HepG2 (cell line): ENCODE results near the gene CASP4. TPM values are rescaled to one million over a fixed set of nuclear protein-coding genes. Genes with fewer than 3 reads are reported as not detected.
A peak's percentile ranks its signal among the peaks of the same experiment; 100 is the strongest.

Source experiments
- AGO1 ChIP-seq: fragments of 200-400 bp; formaldehyde crosslinking; IDR thresholded peaks from 2 replicates; pipeline ENCODE4 v1.6.1; 2017; ENCODE audit warnings: mild to moderate bottlenecking, low read depth, low read length, moderate library complexity; ENCODE audit not compliant: poor library complexity, severe bottlenecking
- ARID5B ChIP-seq: IDR thresholded peaks from 2 replicates; pipeline ENCODE4 v1.4.0; 2020; ENCODE audit warnings: mild to moderate bottlenecking, missing genetic modification reagents
- DR1 ChIP-seq: sonication (generic); formaldehyde crosslinking; IDR thresholded peaks from 2 replicates; pipeline ENCODE4 v1.8.0; 2021; ENCODE audit warnings: mild to moderate bottlenecking, missing genetic modification reagents, inconsistent platforms
- GABPA ChIP-seq, 2 experiments: IDR thresholded peaks; 2 replicates each; pipeline ENCODE4 v1.6.1; 2011 to 2016; ENCODE audit warnings: low read depth in 2 of 2, low read length in 1 of 2, missing biosample characterization in 1 of 2, missing genetic modification characterization in 1 of 2
- KLF11 ChIP-seq: IDR thresholded peaks from 2 replicates; pipeline ENCODE4 v1.6.1; 2016; ENCODE audit warnings: missing compliant biosample characterization
- POLR2G ChIP-seq: fragments of 200-400 bp; formaldehyde crosslinking; IDR thresholded peaks from 2 replicates; pipeline ENCODE4 v1.6.1; 2018; ENCODE audit warnings: mild to moderate bottlenecking, low read depth, low read length, moderate library complexity
- PRDM10 ChIP-seq: sonication (generic); formaldehyde crosslinking; IDR thresholded peaks from 2 replicates; pipeline ENCODE4 v1.4.0; 2020; ENCODE audit warnings: low read depth, missing genetic modification reagents
- TBX2 ChIP-seq: sonication (generic); formaldehyde crosslinking; IDR thresholded peaks from 2 replicates; pipeline ENCODE4 v1.5.0; 2020; ENCODE audit warnings: missing genetic modification reagents, mild to moderate bottlenecking, borderline replicate concordance
- ZFP91 ChIP-seq: sonication (generic); formaldehyde crosslinking; IDR thresholded peaks from 2 replicates; pipeline ENCODE4 v1.9.0; 2022; ENCODE audit warnings: missing genetic modification reagents, mild to moderate bottlenecking, borderline replicate concordance
- ZFY ChIP-seq: sonication (generic); formaldehyde crosslinking; IDR thresholded peaks from 2 replicates; pipeline ENCODE4 v1.4.0; 2020; ENCODE audit warnings: missing genetic modification reagents
- ZNF296 ChIP-seq: sonication (generic); formaldehyde crosslinking; conservative IDR thresholded peaks from 2 replicates; pipeline ENCODE4 v1.5.0; 2020; ENCODE audit warnings: mild to moderate bottlenecking, missing genetic modification reagents
- ZNF552 ChIP-seq: sonication (generic); formaldehyde crosslinking; IDR thresholded peaks from 2 replicates; pipeline ENCODE4 v1.9.0; 2022; ENCODE audit warnings: missing genetic modification reagents, mild to moderate bottlenecking, borderline replicate concordance
- ZNF710 ChIP-seq: sonication (generic); formaldehyde crosslinking; IDR thresholded peaks from 2 replicates; pipeline ENCODE4 v1.5.0; 2020; ENCODE audit warnings: mild to moderate bottlenecking, missing genetic modification reagents, borderline replicate concordance
- polyA plus RNA-seq, 8 experiments: library from polyadenylated mRNA; depleted of rRNA in 3 of 8; stranded (reverse) in 7 of 8; unstranded in 1 of 8; fragments of >200 nt; fragmentation: Illumina TruSeq in 4 of 8; extraction: Trizol in 4 of 8; gene quantifications; 2 replicates each; pipeline versions ENCODE4 v1.2.1 to v1.2.3, GENCODE V29; 2011 to 2016; ENCODE audit warnings: low read depth in 4 of 8, missing spikeins in 1 of 8, mixed read lengths in 1 of 8; ENCODE audit not compliant: insufficient read depth in 1 of 8
- total RNA-seq, 5 experiments: library from RNA; depleted of rRNA; stranded (reverse); fragments of >200 nt; fragmentation: Illumina TruSeq; extraction: Trizol; gene quantifications; 2 replicates each; pipeline ENCODE4 v1.2.3, GENCODE V29; 2016; ENCODE audit warnings: low read depth in 1 of 5

CASP4 gene
- total and polyA plus RNA-seq, 2 of the 13 experiments (the other 11 are each of a cell fraction or from before 2014, with no cell fraction given): 56.4 to 69.8 TPM

- peak; percentile 44; the same call in 1 of the 2 replicates for TF ChIP-seq ZFP91 (CRISPR knock-in tag)
- TF ChIP-seq ZFY (CRISPR knock-in tag): peak; percentile 32
- TF ChIP-seq ZNF710 (CRISPR knock-in tag): 0 out of 2 replicates have a peak, but pooled peaks have one; percentile 14
- 0 out of 2 replicates have a peak, but pooled peaks have one; percentile 26 for TF ChIP-seq TBX2 (CRISPR knock-in tag)
- TF ChIP-seq AGO1: no peak
- TF ChIP-seq PRDM10 (CRISPR knock-in tag): peak; percentile 98
- TF ChIP-seq KLF11 (CRISPR knock-in tag): no peak
- peak; percentile 42; the same call in 1 of the 2 replicates for TF ChIP-seq ZNF296
- no peak; the same call in 1 of the 2 replicates for TF ChIP-seq GABPA (IDR thresholded peaks at IDR 0.05; ENCODE audit: low read depth, low read length)
- TF ChIP-seq GABPA (CRISPR knock-in tag; IDR thresholded peaks at IDR 0.05; ENCODE audit: low read depth): peak; percentile 60
- TF ChIP-seq POLR2G: peak; percentile 41; the same call in 1 of the 2 replicates
- 0 out of 2 replicates have a peak, but pooled peaks have one; percentile 49 for TF ChIP-seq ZNF552 (CRISPR knock-in tag)
- TF ChIP-seq ARID5B: peak; percentile 3; the same call in 1 of the 2 replicates
- TF ChIP-seq DR1 (CRISPR knock-in tag): no peak
These were observed 742 bp upstream of the CASP4 start (continued) for GRCh38 chr11:104968856-104969776.
